IMR-90 (cell line): ENCODE results near the gene TIMM44. TPM values are rescaled to one million over a fixed set of nuclear protein-coding genes. Genes with fewer than 3 reads are reported as not detected.

Experiments used
- ATAC-seq: fragments of 200-7000 bp; cut with Tn5 transposase; 2 replicates; pipeline ENCODE4 v1.9.1; 2020; ENCODE audit warnings: low read depth, mild to moderate bottlenecking, moderate library complexity
- BruUV-seq: library from RNA; stranded (reverse); fragments of 400-500 nt; replicated peaks from 2 replicates; lab custom pipeline; 2021; lab: Mats Ljungman, UMichigan
- CTCF ChIA-PET: fragments of 300-600 bp; formaldehyde crosslinking; extraction: SDS; loops from one replicate; lab custom pipeline; 2021; ENCODE audit warnings: antibody characterized with exemption; lab: Yijun Ruan, JAX
- POLR2A ChIA-PET: fragments of 300-600 bp; sonication (Branson Sonifier 250); formaldehyde crosslinking; loops from one replicate; lab custom pipeline; 2022; ENCODE audit warnings: antibody characterized with exemption; ENCODE audit not compliant: unreplicated experiment; lab: Charles Lee
- DNase-seq: peaks from one replicate; pipeline ENCODE4 v3.0.0; 2013
- H2AFZ ChIP-seq: replicated peaks from 2 replicates; pipeline ENCODE3; 2013; ENCODE audit warnings: low read length, mild to moderate bottlenecking; ENCODE audit not compliant: poor library complexity
- H2AK5ac ChIP-seq: 2 replicates; pipeline ENCODE4 v1.6.1; 2013; ENCODE audit warnings: low read depth, low read length, inconsistent platforms
- H2AK9ac ChIP-seq: replicated peaks from 2 replicates; pipeline ENCODE3; 2013; ENCODE audit warnings: mild to moderate bottlenecking, low read depth, low read length, moderate library complexity; ENCODE audit not compliant: poor library complexity
- H2BK120ac ChIP-seq: 2 replicates; pipeline ENCODE4 v1.6.1; 2013; ENCODE audit warnings: low read depth, low read length, inconsistent platforms
- H2BK15ac ChIP-seq: 3 replicates; pipeline ENCODE4 v1.6.1; 2013; ENCODE audit warnings: low read depth, low read length, inconsistent platforms
- H2BK20ac ChIP-seq: 2 replicates; pipeline ENCODE4 v1.6.1; 2013; ENCODE audit warnings: low read depth, mild to moderate bottlenecking, inconsistent platforms, low read length, moderate library complexity
- H2BK5ac ChIP-seq: 2 replicates; pipeline ENCODE4 v1.6.1; 2013; ENCODE audit warnings: mild to moderate bottlenecking, low read depth, low read length, inconsistent platforms; ENCODE audit not compliant: poor library complexity, severe bottlenecking
- H3K14ac ChIP-seq: replicated peaks from 2 replicates; pipeline ENCODE4 v1.6.1; 2013; ENCODE audit warnings: low read depth, low read length, inconsistent platforms
- H3K18ac ChIP-seq: 2 replicates; pipeline ENCODE4 v1.6.1; 2013; ENCODE audit warnings: low read depth, low read length, control low read depth
- H3K23ac ChIP-seq: 2 replicates; pipeline ENCODE4 v1.6.1; 2013; ENCODE audit warnings: low read depth, low read length, inconsistent platforms
- H3K27ac ChIP-seq: 2 replicates; pipeline ENCODE4 v1.5.1; 2013; ENCODE audit warnings: mild to moderate bottlenecking, control low read depth, low read length; ENCODE audit not compliant: insufficient read depth
- H3K27me3 ChIP-seq: 2 replicates; pipeline ENCODE4 v1.6.1; 2013; ENCODE audit warnings: low read length; ENCODE audit not compliant: control insufficient read depth, insufficient read depth
- H3K36me3 ChIP-seq: 2 replicates; pipeline ENCODE4 v1.6.1; 2013; ENCODE audit warnings: low read length, mixed read lengths; ENCODE audit not compliant: control insufficient read depth, insufficient read depth
- H3K4ac ChIP-seq: 2 replicates; pipeline ENCODE4 v1.6.1; 2013; ENCODE audit warnings: low read depth, low read length, inconsistent platforms
- H3K4me1 ChIP-seq: 2 replicates; pipeline ENCODE4 v1.6.1; 2013; ENCODE audit warnings: low read length, mixed read lengths; ENCODE audit not compliant: control insufficient read depth, insufficient read depth
- H3K4me2 ChIP-seq: 2 replicates; pipeline ENCODE4 v1.6.1; 2013; ENCODE audit warnings: low read depth, mild to moderate bottlenecking, control low read depth, low read length, moderate library complexity
- H3K4me3 ChIP-seq: 2 replicates; pipeline ENCODE4 v1.5.1; 2013; ENCODE audit warnings: low read depth, mild to moderate bottlenecking, control low read depth, low read length, moderate library complexity; ENCODE audit not compliant: insufficient read depth
- H3K56ac ChIP-seq: 2 replicates; pipeline ENCODE4 v1.6.1; 2013; ENCODE audit warnings: low read length, inconsistent platforms; ENCODE audit not compliant: insufficient read depth; ENCODE audit errors: extremely low read depth
- H3K79me1 ChIP-seq, 2 experiments: 2 replicates each; pipeline ENCODE4 v1.6.1; 2013; ENCODE audit warnings: low read length in 2 of 2, inconsistent platforms in 1 of 2, low read depth in 1 of 2
- H3K9ac ChIP-seq: 2 replicates; pipeline ENCODE4 v1.6.1; 2013; ENCODE audit warnings: low read depth, low read length, control low read depth
- H3K9me1 ChIP-seq: 2 replicates; pipeline ENCODE4 v1.6.1; 2013; ENCODE audit warnings: low read length, inconsistent platforms; ENCODE audit not compliant: insufficient read depth
- H3K9me3 ChIP-seq: 2 replicates; pipeline ENCODE4 v1.6.1; 2013; ENCODE audit warnings: low read length; ENCODE audit not compliant: control insufficient read depth, insufficient read depth
- H4K20me1 ChIP-seq: 2 replicates; pipeline ENCODE4 v1.6.1; 2013; ENCODE audit warnings: low read length, inconsistent platforms; ENCODE audit not compliant: insufficient read depth
- H4K5ac ChIP-seq: 2 replicates; pipeline ENCODE4 v1.6.1; 2013; ENCODE audit warnings: mild to moderate bottlenecking, low read depth, low read length, control low read depth
- H4K8ac ChIP-seq, 2 experiments: 2 replicates each; pipeline ENCODE4 v1.6.1; 2013; ENCODE audit warnings: low read depth in 2 of 2, low read length in 2 of 2, control low read depth in 1 of 2, inconsistent platforms in 1 of 2
- H4K91ac ChIP-seq: 2 replicates; pipeline ENCODE4 v1.6.1; 2013; ENCODE audit warnings: low read depth, low read length, inconsistent platforms; ENCODE audit not compliant: insufficient read depth
- CHD1 ChIP-seq: IDR thresholded peaks from 2 replicates; pipeline ENCODE4 v1.6.1; 2012; ENCODE audit warnings: low read depth, low read length, improper control_type of control experiment
- FOS ChIP-seq: fragments of 150-350 bp; IDR thresholded peaks from 2 replicates; pipeline ENCODE4 v1.6.1; 2016; ENCODE audit warnings: low read depth, low read length
- NFE2L2 ChIP-seq: fragments of 150-350 bp; IDR thresholded peaks from 2 replicates; pipeline ENCODE4 v1.6.1; 2016; ENCODE audit warnings: low read depth, mild to moderate bottlenecking, low read length
- POLR2A ChIP-seq: IDR thresholded peaks from 2 replicates; pipeline ENCODE4 v1.6.1; 2012; ENCODE audit warnings: mild to moderate bottlenecking, low read depth, low read length
- RCOR1 ChIP-seq: IDR thresholded peaks from 2 replicates; pipeline ENCODE4 v1.6.1; 2012; ENCODE audit warnings: mild to moderate bottlenecking, low read length, improper control_type of control experiment; ENCODE audit not compliant: insufficient replicate concordance
- RFX5 ChIP-seq: IDR thresholded peaks from 2 replicates; pipeline ENCODE4 v1.8.0; 2012; ENCODE audit warnings: low read depth, mild to moderate bottlenecking, low read length, moderate library complexity
- USF2 ChIP-seq: fragments of 150-350 bp; IDR thresholded peaks from 2 replicates; pipeline ENCODE4 v1.6.1; 2017; ENCODE audit warnings: mild to moderate bottlenecking, antibody characterized with exemption, low read length, low read depth
- WGBS, 2 experiments: methylation state at CpG; one replicate each; pipeline versions ENCODE4 v1.1.5 to v1.1.7; 2013; ENCODE audit warnings: missing lambda C conversion rate in 2 of 2; ENCODE audit not compliant: insufficient read length in 1 of 2; ENCODE audit errors: extremely low coverage in 2 of 2; 5-methylcytosine and 5-hydroxymethylcytosine counted together
- dilution Hi-C: fragments of 300-500 bp; cut with HindIII; formaldehyde crosslinking; loops from one replicate; pipeline ENCODE4 v1.14.3; 2018; ENCODE audit warnings: low sequenced_read_pairs; ENCODE audit not compliant: unreplicated experiment
- in situ Hi-C: fragments of 300-500 bp; cut with MboI; formaldehyde crosslinking; loops from 3 replicates; pipeline ENCODE4 v1.14.3; 2019; ENCODE audit warnings: low sequenced_read_pairs, inconsistent platforms, mixed read lengths
- intact Hi-C: fragments of 100-400 bp; cut with micrococcal nuclease; formaldehyde crosslinking; loops from 2 replicates; pipeline ENCODE4 v1.10.0; 2022
- polyA plus RNA-seq, 3 experiments: library from polyadenylated mRNA; depleted of rRNA; stranded (reverse); fragments of >200 nt; gene quantifications; 2 replicates each; pipeline ENCODE4 v1.2.3, GENCODE V29; 2012; ENCODE audit warnings: low replicate concordance in 1 of 3
- total RNA-seq: library from RNA; depleted of rRNA; stranded (reverse); fragments of >200 nt; gene quantifications from 2 replicates; pipeline ENCODE4 v1.2.3, GENCODE V29; 2012

TIMM44 gene
- total and polyA plus RNA-seq, 2 of the 4 experiments (the other 2 are of a cell fraction), result 37.6 to 52.3 TPM

GRCh38 chr19:7953576-7953975, 10.1 kb upstream of the TIMM44 start:
- Histone ChIP-seq H2BK15ac (no peak overlapping the region), H3K79me1 (no peaks in the 10 kb centered on the region), H4K91ac (no peak overlapping the region), H4K5ac (no peak overlapping the region), H3K9ac (no peak overlapping the region), H2AFZ (no peak overlapping the region), H3K36me3 (peaks cover 3% of the 10 kb centered on the region; the same call in 1 of the 2 replicates), H2BK5ac (no peak overlapping the region), H4K8ac (no peak overlapping the region), H2BK120ac (no peak overlapping the region), H4K20me1 (no peaks in the 10 kb centered on the region; the same call in 1 of the 2 replicates), H3K27me3 (no peaks in the 10 kb centered on the region), H3K4me3 (no peak overlapping the region), H3K4ac (no peak overlapping the region), H3K4me2 (no peak overlapping the region), H3K9me1 (no peaks in the 10 kb centered on the region), H3K18ac (no peak overlapping the region), H2AK9ac (no peak overlapping the region), H3K23ac (no peak overlapping the region), H3K9me3 (no peaks in the 10 kb centered on the region), H3K14ac (no peak overlapping the region), H2BK20ac (no peak overlapping the region), H3K27ac (no peak overlapping the region), H3K4me1 (no peaks in the 10 kb centered on the region; the same call in 1 of the 2 replicates), H3K56ac (no peak overlapping the region), H2AK5ac (no peak overlapping the region)
- DNase-seq (no peak), ATAC-seq (peak; percentile 24; the same call in 1 of the 2 replicates)
- CTCF ChIA-PET, result interaction anchor here (0.9 kb wide), 1 partner anchor 48 kb away, joined by 4 read pairs; no protein-coding TSS in a partner anchor
- in situ Hi-C loops (no loop called here), intact Hi-C loops (no loop called here), dilution Hi-C loops (no loop called here)
- 80% methylated on average over 2 of the region's 7 CpGs; no CpG with 5 or more reads in 1 of the 2 experiments for WGBS, 2 experiments
- BruUV-seq, result no TSS peak
- no peak for TF ChIP-seq RCOR1
- TF ChIP-seq NFE2L2, result no peak
- no peak for TF ChIP-seq POLR2A
- TF ChIP-seq USF2, result no peak
- no peak for TF ChIP-seq CHD1
- TF ChIP-seq RFX5, result no peak
- TF ChIP-seq FOS, result no peak
- POLR2A ChIA-PET, result no interaction called here
